Testis (tissue), 5 donors: ENCODE results near the gene CD2. TPM values are rescaled to one million over a fixed set of nuclear protein-coding genes. Genes with fewer than 3 reads are reported as not detected.

Experiments
- DNase-seq: peaks from one replicate; pipeline ENCODE4 v3.0.0-alpha.2; 2019
- H3K27ac ChIP-seq, 2 donors: fragments of 200-600 bp; sonication (generic); one replicate each; pipeline ENCODE4 v1.5.1; 2019
- H3K27me3 ChIP-seq: fragments of 200-600 bp; sonication (generic); one replicate; pipeline ENCODE4 v1.5.1; 2019
- H3K36me3 ChIP-seq: fragments of 200-600 bp; sonication (generic); one replicate; pipeline ENCODE4 v1.5.1; 2017; ENCODE audit warnings: low read depth; ENCODE audit errors: missing control alignments
- H3K4me1 ChIP-seq: fragments of 200-600 bp; sonication (generic); one replicate; pipeline ENCODE4 v1.5.1; 2019
- H3K4me3 ChIP-seq, 2 donors: fragments of 200-600 bp; sonication (generic); one replicate each; pipeline ENCODE4 v1.5.1; 2017 to 2019
- H3K9me3 ChIP-seq: fragments of 200-600 bp; sonication (generic); one replicate; pipeline ENCODE4 v1.5.1; 2017
- CTCF ChIP-seq, 3 experiments: fragments of 450-650 bp in 2 of 3; fragments of 200-600 bp in 1 of 3; sonication (generic) in 1 of 3; IDR thresholded peaks; one replicate each; pipeline ENCODE4 v1.5.1; 2016 to 2019; ENCODE audit warnings: antibody characterized with exemption in 3 of 3, mild to moderate bottlenecking in 2 of 3, moderate library complexity in 1 of 3
- POLR2A ChIP-seq: fragments of 450-650 bp; IDR thresholded peaks from one replicate; pipeline ENCODE4 v1.6.1; 2017; ENCODE audit warnings: antibody characterized with exemption, mild to moderate bottlenecking, moderate library complexity
- WGBS, 2 donors: methylation state at CpG; one replicate each; pipeline ENCODE4 v1.1.5; 2018; 5-methylcytosine and 5-hydroxymethylcytosine counted together
- intact Hi-C: fragments of 100-400 bp; cut with DNase I; formaldehyde crosslinking; loops from one replicate; pipeline ENCODE4 v1.15.1; 2023; ENCODE audit warnings: low total_unique reads
- long read RNA-seq, 2 donors: transcript quantifications; one replicate each; lab custom pipeline, GENCODE V29; 2026
- polyA plus RNA-seq: library from polyadenylated mRNA; stranded (reverse); fragments of 350-450 nt; fragmentation: Illumina TruSeq; extraction: RNeasy Lipid Tissue Mini Kit (QIAGEN cat#74804); gene quantifications from one replicate; pipeline ENCODE4 v1.2.3, GENCODE V29; 2014; ENCODE audit warnings: low read depth, low replicate concordance; ENCODE audit not compliant: insufficient read depth
- total RNA-seq, 2 donors: library from RNA; depleted of rRNA; stranded (reverse); fragments of >200 nt; gene quantifications; one replicate each; pipeline ENCODE4 v1.2.3, GENCODE V29; 2016

Gene CD2
- total RNA-seq (1 to 10 TPM in 1 of 2 donors, under 1 TPM in 1; 0.63 to 1.4 TPM), polyA plus RNA-seq (5.8 TPM)
- long read RNA-seq, donor 1, result 0 reads
- long read RNA-seq, donor 2, partial matches to known transcripts, result 0 of 1 reads
- long read RNA-seq, donor 2, other reads (novel, unspliced or antisense), result 0 of 1 reads

GRCh38 chr1:116754198-116754977, at the start of gene CD2:
Gene CD2, plus strand, starts transcription at chr1:116754430. Its CDS starts 63 bp downstream, at chr1:116754493.
- no peak for TF ChIP-seq POLR2A
- TF ChIP-seq CTCF (IDR thresholded peaks at IDR 0.05), result no peak
- no peaks in the 10 kb centered on the region for H3K4me1 ChIP-seq
- no peak within 1 kb of the TSS for H3K27ac ChIP-seq
- H3K9me3 ChIP-seq, result no peaks in the 10 kb centered on the region
- no peaks in the 10 kb centered on the region for H3K36me3 ChIP-seq
- H3K27me3 ChIP-seq, result no peaks in the 10 kb centered on the region
- intact Hi-C loops, result no loop called here
- 82 to 90% methylated on average over 7 of the region's 7 CpGs for WGBS, 2 donors
- H3K4me3 ChIP-seq, result no peak within 1 kb of the TSS
- no peak for DNase-seq

- DNase-seq, result no peak
- Histone ChIP-seq H3K4me3 (no peak overlapping the region), H3K27ac (no peak overlapping the region), H3K27me3 (no peaks in the 10 kb centered on the region), H3K36me3 (no peaks in the 10 kb centered on the region), H3K9me3 (no peaks in the 10 kb centered on the region), H3K4me1 (no peaks in the 10 kb centered on the region)
- TF ChIP-seq CTCF (IDR thresholded peaks at IDR 0.05) (no peak), POLR2A (no peak)
- intact Hi-C loops, result no loop called here
- WGBS, 2 donors, result 90% methylated on average over 2 of the region's 2 CpGs
Observed at GRCh38 chr1:116706123-116706522, 48.1 kb upstream of the CD2 start.

GRCh38 chr1:116706841-116707240, 47.4 kb upstream of the CD2 start:
- H3K36me3 ChIP-seq, result no peaks in the 10 kb centered on the region
- no peak overlapping the region for H3K27ac ChIP-seq
- H3K27me3 ChIP-seq, result no peaks in the 10 kb centered on the region
- no peak overlapping the region for H3K4me3 ChIP-seq
- DNase-seq, result no peak
- intact Hi-C loops, result no loop called here
- H3K4me1 ChIP-seq, result no peaks in the 10 kb centered on the region
- H3K9me3 ChIP-seq, result no peaks in the 10 kb centered on the region
- TF ChIP-seq CTCF (IDR thresholded peaks at IDR 0.05) (no peak), POLR2A (no peak)

GRCh38 chr1:116708255-116708900, 45.9 kb upstream of the CD2 start:
- Histone ChIP-seq H3K4me1 (no peaks in the 10 kb centered on the region), H3K27me3 (no peaks in the 10 kb centered on the region), H3K9me3 (no peaks in the 10 kb centered on the region), H3K27ac (no peak overlapping the region), H3K36me3 (no peaks in the 10 kb centered on the region), H3K4me3 (no peak overlapping the region)
- 94% methylated on average over 6 of the region's 6 CpGs for WGBS, 2 donors
- DNase-seq, result no peak
- TF ChIP-seq CTCF (IDR thresholded peaks at IDR 0.05) (no peak), POLR2A (no peak)
- intact Hi-C loops, result no loop called here
